ENCODE data around the gene SLC15A5. TPM values are rescaled to one million over a fixed set of nuclear protein-coding genes. Genes with fewer than 3 reads are reported as not detected.

The SLC15A5 gene
- total RNA-seq, 3 donors from 2014 or later, result not detected

DNA sequence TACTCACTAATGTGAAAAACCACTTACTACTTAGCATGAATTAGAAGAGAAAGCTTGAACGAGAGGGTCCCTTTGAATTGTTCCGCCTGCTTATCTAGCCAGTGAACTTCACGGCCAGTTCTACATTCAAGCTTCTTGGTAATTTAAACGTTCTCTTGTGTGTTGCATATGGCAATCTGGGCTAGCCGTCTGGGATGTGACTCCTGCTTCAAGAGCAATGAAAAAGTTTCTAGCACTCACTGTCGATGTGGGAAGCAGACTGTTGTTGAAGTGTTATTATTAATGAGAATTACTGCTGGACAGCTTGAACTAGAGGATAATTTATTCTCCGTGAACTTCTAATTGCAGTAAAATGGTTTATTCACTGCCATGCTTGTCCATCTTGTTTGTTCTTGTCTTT, 93.9 kb downstream of the SLC15A5 start:
- Histone ChIP-seq H3K4me1 (no peaks in the 10 kb centered on the region), H3K9me3 (peaks cover 0 to 4% of the 10 kb centered on the region in 2 donors), H3K27ac (no peak overlapping the region), H3K4me3 (no peak overlapping the region), H3K27me3 (no peaks in the 10 kb centered on the region), H3K36me3 (no peaks in the 10 kb centered on the region)
- DNase-seq (ENCODE audit: low spot score in 2 of 2), result no peak
- intact Hi-C loops (cut with DNase I; ENCODE audit: low total_unique reads), result no loop called here
- TF ChIP-seq POLR2A (IDR thresholded peaks at IDR 0.05) (no peak), CTCF (IDR thresholded peaks at IDR 0.05) (no peak), POLR2AphosphoS5 (IDR thresholded peaks at IDR 0.05) (no peak)

- no peak for TF ChIP-seq CTCF (IDR thresholded peaks at IDR 0.05)
- no peak for TF ChIP-seq POLR2A (IDR thresholded peaks at IDR 0.05)
- TF ChIP-seq POLR2AphosphoS5 (IDR thresholded peaks at IDR 0.05), result no peak
- DNase-seq (ENCODE audit: low spot score in 2 of 2), result no peak
Measured at GRCh38 chr12:16175840-16176239, 101.6 kb downstream of the SLC15A5 start.

GRCh38 chr12:16174282-16174681, 103.2 kb downstream of the SLC15A5 start:
- intact Hi-C loops (cut with DNase I; ENCODE audit: low total_unique reads), result no loop called here
- Histone ChIP-seq H3K4me1 (no peaks in the 10 kb centered on the region), H3K9me3 (no peaks in the 10 kb centered on the region), H3K36me3 (no peaks in the 10 kb centered on the region), H3K27ac (no peak overlapping the region), H3K27me3 (no peaks in the 10 kb centered on the region), H3K4me3 (no peak overlapping the region)
- TF ChIP-seq POLR2AphosphoS5 (IDR thresholded peaks at IDR 0.05) (no peak), POLR2A (IDR thresholded peaks at IDR 0.05) (no peak), CTCF (IDR thresholded peaks at IDR 0.05) (no peak)
- no peak for DNase-seq (ENCODE audit: low spot score in 2 of 2)

More at GRCh38 chr12:16175840-16176239, 101.6 kb downstream of the SLC15A5 start:
- no peaks in the 10 kb centered on the region for H3K27me3 ChIP-seq
- intact Hi-C loops (cut with DNase I; ENCODE audit: low total_unique reads), result no loop called here
- H3K4me1 ChIP-seq, result no peaks in the 10 kb centered on the region
- H3K36me3 ChIP-seq, result no peaks in the 10 kb centered on the region
- H3K9me3 ChIP-seq, result peaks cover 0 to 4% of the 10 kb centered on the region in 2 donors
- H3K4me3 ChIP-seq, result no peak overlapping the region
- no peak overlapping the region for H3K27ac ChIP-seq

GRCh38 chr12:16171348-16171747, 106.1 kb downstream of the SLC15A5 start:
- H3K27ac ChIP-seq, result no peak overlapping the region
- TF ChIP-seq POLR2AphosphoS5 (IDR thresholded peaks at IDR 0.05), result no peak
- no peak for TF ChIP-seq CTCF (IDR thresholded peaks at IDR 0.05)
- TF ChIP-seq POLR2A (IDR thresholded peaks at IDR 0.05), result no peak
- no peak overlapping the region for H3K4me3 ChIP-seq
- intact Hi-C loops (cut with DNase I; ENCODE audit: low total_unique reads), result no loop called here
- H3K27me3 ChIP-seq, result no peaks in the 10 kb centered on the region
- H3K4me1 ChIP-seq, result no peaks in the 10 kb centered on the region
- H3K36me3 ChIP-seq, result no peaks in the 10 kb centered on the region
- H3K9me3 ChIP-seq, result no peaks in the 10 kb centered on the region
- DNase-seq (ENCODE audit: low spot score in 2 of 2), result no peak

DNA sequence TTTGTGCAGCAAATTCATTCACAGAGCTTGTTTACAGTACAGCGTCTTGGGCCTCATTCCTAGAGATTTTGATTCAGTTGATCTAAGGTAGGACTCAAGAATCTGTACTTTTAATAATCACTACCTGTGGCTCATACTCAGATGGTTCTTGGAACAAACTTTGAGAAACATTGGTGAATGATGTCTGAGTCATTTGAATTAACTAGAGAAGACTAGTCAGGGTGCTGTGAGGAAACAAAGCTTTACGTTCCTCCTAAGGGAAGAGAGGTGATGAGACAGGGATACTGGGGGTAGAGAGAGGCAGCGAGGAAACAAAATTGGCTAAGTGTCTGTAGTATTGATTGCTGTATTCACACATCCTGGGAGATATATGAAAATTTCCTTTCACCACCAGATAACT, 109.4 kb downstream of the SLC15A5 start:
- intact Hi-C loops (cut with DNase I; ENCODE audit: low total_unique reads), result no loop called here
- TF ChIP-seq CTCF (IDR thresholded peaks at IDR 0.05) (no peak), POLR2A (IDR thresholded peaks at IDR 0.05) (no peak), POLR2AphosphoS5 (IDR thresholded peaks at IDR 0.05) (no peak)

More for the DNA sequence above, 109.4 kb downstream of the SLC15A5 start:
- H3K36me3 ChIP-seq, result no peaks in the 10 kb centered on the region
- no peaks in the 10 kb centered on the region for H3K9me3 ChIP-seq
- H3K4me1 ChIP-seq, result no peaks in the 10 kb centered on the region
- DNase-seq (ENCODE audit: low spot score in 2 of 2), result no peak
- H3K4me3 ChIP-seq, result no peak overlapping the region
- no peak overlapping the region for H3K27ac ChIP-seq
- no peaks in the 10 kb centered on the region for H3K27me3 ChIP-seq

All from breast epithelium (tissue), 4 donors.